Measurements from ENCODE around the gene BMP8B.

Gene BMP8B

GRCh38 chr1:39826583-39826982, 37.9 kb upstream of the BMP8B start:
- Histone ChIP-seq H3K4me1 (ENCODE audit: control insufficient read depth, insufficient read depth, low read length) (0 out of 2 replicates have a peak, but pooled peaks cover 2% of the 10 kb centered on the region), H3K4me3 (ENCODE audit: low read depth, low read length) (no peak overlapping the region), H3K27ac (ENCODE audit: extremely low read depth, low read depth, low read length) (peak overlapping the region; percentile 14; the same call in 1 of the 2 replicates), H3K9me3 (ENCODE audit: control insufficient read depth, insufficient read depth, low read depth, low read length) (no peaks in the 10 kb centered on the region), H3K36me3 (ENCODE audit: control insufficient read depth in 2 of 2, insufficient read depth in 1 of 2, low read length in 2 of 2) (no peaks in the 10 kb centered on the region)
- TF ChIP-seq GLI4 (tag by site-specific recombination; IDR thresholded peaks at IDR 0.05): no peak
- TF ChIP-seq PRDM4 (tag by site-specific recombination; IDR thresholded peaks at IDR 0.05): no peak
- TF ChIP-seq ZNF510 (tag by site-specific recombination; IDR thresholded peaks at IDR 0.05; ENCODE audit: insufficient replicate concordance): no peak
- 0 out of 2 replicates have a peak, but pooled peaks have one; percentile 14 for TF ChIP-seq ZNF580 (tag by site-specific recombination; IDR thresholded peaks at IDR 0.05)
- 0 out of 2 replicates have a peak, but pooled peaks have one; percentile 28 for TF ChIP-seq CTCF (tag by site-specific recombination; IDR thresholded peaks at IDR 0.05)
- peak; percentile 64 for TF ChIP-seq GLIS1 (tag by site-specific recombination; IDR thresholded peaks at IDR 0.05)
- no peak for TF ChIP-seq ZNF140 (tag by site-specific recombination; IDR thresholded peaks at IDR 0.05)
- no peak for TF ChIP-seq ZNF791 (tag by site-specific recombination; IDR thresholded peaks at IDR 0.05)
- peak; percentile 67 for TF ChIP-seq PRDM6 (tag by site-specific recombination; IDR thresholded peaks at IDR 0.05)
- TF ChIP-seq ZBTB8A (tag by site-specific recombination; IDR thresholded peaks at IDR 0.05): 0 out of 2 replicates have a peak, but pooled peaks have one; percentile 51
- TF ChIP-seq ZFHX2 (tag by site-specific recombination; conservative IDR thresholded peaks at IDR 0.05): no peak
- TF ChIP-seq ZIC2 (tag by site-specific recombination; IDR thresholded peaks at IDR 0.05): peak; percentile 40
- no peak for TF ChIP-seq ZNF423 (tag by site-specific recombination; IDR thresholded peaks at IDR 0.05)
- no peak for TF ChIP-seq ZNF785 (tag by site-specific recombination; IDR thresholded peaks at IDR 0.05)
- TF ChIP-seq ZNF548 (tag by site-specific recombination; IDR thresholded peaks at IDR 0.05): no peak
- TF ChIP-seq ZSCAN4 (tag by site-specific recombination; IDR thresholded peaks at IDR 0.05): no peak
- POLR2A ChIA-PET: no interaction called here
- CTCF ChIA-PET: interaction anchor here (0.7 to 2.4 kb wide), 6 partner anchors 9 to 144 kb away, joined by 4 to 8 read pairs (median 6); no protein-coding TSS in a partner anchor

GRCh38 chr1:39825432-39825941, 36.8 kb upstream of the BMP8B start:
- Histone ChIP-seq H3K9me3 (ENCODE audit: control insufficient read depth, insufficient read depth, low read depth, low read length) (no peaks in the 10 kb centered on the region), H3K36me3 (ENCODE audit: control insufficient read depth in 2 of 2, insufficient read depth in 1 of 2, low read length in 2 of 2) (no peaks in the 10 kb centered on the region), H3K27ac (ENCODE audit: extremely low read depth, low read depth, low read length) (no peak overlapping the region), H3K4me1 (ENCODE audit: control insufficient read depth, insufficient read depth, low read length) (0 out of 2 replicates have a peak, but pooled peaks cover 2% of the 10 kb centered on the region), H3K4me3 (ENCODE audit: low read depth, low read length) (no peak overlapping the region)
- CTCF ChIA-PET: interaction anchor here (1.5 kb wide), 1 partner anchor 145 kb away, joined by 4 read pairs; no protein-coding TSS in a partner anchor
- POLR2A ChIA-PET: no interaction called here
- TF ChIP-seq OVOL3 (tag by site-specific recombination; IDR thresholded peaks at IDR 0.05): no peak
- TF ChIP-seq INSM2 (tag by site-specific recombination; IDR thresholded peaks at IDR 0.05): no peak
- TF ChIP-seq ELK4 (IDR thresholded peaks at IDR 0.05; ENCODE audit: borderline replicate concordance, low read depth, low read length): no peak
- no peak for TF ChIP-seq ZNF202 (tag by site-specific recombination; IDR thresholded peaks at IDR 0.05; ENCODE audit: borderline replicate concordance)
- no peak for TF ChIP-seq ZNF433 (tag by site-specific recombination; IDR thresholded peaks at IDR 0.05; ENCODE audit: low read depth)
- no peak for TF ChIP-seq ZBTB48 (tag by site-specific recombination; IDR thresholded peaks at IDR 0.05)
